ENCODE data around the gene NEGR1.

The NEGR1 gene

DNA sequence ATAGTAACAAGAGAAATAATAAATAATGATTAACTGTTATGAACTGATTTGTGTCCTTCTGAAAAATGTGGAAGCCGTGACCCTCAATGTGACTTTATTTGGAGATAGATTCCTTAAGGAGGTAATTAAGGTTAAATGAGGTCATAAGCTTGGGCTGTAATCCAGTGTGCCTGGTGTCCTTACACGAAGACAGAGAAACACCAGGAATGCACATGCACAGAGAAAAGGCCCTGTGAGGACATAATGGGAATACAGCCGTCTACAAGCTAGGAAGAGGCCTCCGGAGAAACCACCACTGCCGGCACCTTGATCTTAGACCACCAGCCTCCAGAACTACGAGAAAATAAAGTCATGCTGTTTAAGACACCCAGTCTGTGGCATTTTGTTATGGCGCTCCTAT lies 215.9 kb downstream of the NEGR1 start:
- TF ChIP-seq, protein P1, sequence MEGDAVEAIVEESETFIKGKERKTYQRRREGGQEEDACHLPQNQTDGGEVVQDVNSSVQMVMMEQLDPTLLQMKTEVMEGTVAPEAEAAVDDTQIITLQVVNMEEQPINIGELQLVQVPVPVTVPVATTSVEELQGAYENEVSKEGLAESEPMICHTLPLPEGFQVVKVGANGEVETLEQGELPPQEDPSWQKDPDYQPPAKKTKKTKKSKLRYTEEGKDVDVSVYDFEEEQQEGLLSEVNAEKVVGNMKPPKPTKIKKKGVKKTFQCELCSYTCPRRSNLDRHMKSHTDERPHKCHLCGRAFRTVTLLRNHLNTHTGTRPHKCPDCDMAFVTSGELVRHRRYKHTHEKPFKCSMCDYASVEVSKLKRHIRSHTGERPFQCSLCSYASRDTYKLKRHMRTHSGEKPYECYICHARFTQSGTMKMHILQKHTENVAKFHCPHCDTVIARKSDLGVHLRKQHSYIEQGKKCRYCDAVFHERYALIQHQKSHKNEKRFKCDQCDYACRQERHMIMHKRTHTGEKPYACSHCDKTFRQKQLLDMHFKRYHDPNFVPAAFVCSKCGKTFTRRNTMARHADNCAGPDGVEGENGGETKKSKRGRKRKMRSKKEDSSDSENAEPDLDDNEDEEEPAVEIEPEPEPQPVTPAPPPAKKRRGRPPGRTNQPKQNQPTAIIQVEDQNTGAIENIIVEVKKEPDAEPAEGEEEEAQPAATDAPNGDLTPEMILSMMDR (IDR thresholded peaks at IDR 0.05; ENCODE audit: low read depth, low read length), result no peak
- no peak for DNase-seq (ENCODE audit: extremely low read depth, low read depth)

DNA sequence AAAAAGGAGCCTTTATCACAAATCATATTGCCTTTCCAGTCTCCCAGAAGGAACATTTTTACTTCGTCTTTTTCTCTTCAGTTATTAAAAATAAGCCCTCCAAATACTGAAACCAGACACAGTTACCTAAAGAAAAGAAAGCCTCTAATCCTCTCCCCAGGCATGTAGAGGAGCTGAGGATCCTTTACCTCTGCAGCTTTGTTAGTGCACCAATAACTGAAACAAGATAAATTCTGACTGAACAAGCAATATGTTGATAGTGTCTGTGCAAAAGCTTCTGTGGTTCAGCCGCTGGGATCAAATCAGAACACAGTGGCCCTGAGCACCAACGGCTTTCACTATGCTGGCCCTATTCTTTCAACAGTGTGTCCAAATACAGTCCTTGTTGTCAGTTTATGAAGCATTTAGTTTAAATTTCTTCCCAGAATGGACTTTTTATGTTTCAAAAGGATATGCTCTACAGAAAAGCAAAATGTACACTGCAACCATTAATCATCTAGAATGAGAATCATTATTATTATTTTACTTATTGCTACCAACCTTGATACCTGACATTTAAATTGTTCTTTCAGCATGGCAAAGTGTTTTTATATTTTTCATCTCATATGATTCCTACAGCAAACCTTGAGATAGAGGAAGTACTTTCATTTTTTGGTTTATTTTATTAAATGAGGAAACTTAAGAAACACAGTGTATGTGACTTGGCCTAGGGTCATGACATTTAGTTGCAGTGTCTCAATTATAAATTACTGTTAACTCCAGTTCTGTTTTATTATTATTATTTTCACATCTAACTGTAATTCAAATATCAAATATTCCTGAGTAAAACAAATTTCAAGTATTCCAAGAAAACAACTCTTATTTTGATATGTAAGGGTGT lies 217.9 kb downstream of the NEGR1 start:
- DNase-seq (ENCODE audit: extremely low read depth, low read depth), result no peak
- TF ChIP-seq, protein P1 (IDR thresholded peaks at IDR 0.05; ENCODE audit: low read depth, low read length), result no peak

- DNase-seq (ENCODE audit: extremely low read depth, low read depth), result no peak
- TF ChIP-seq, protein P1 (IDR thresholded peaks at IDR 0.05; ENCODE audit: low read depth, low read length), result no peak
These were observed 218.8 kb downstream of the NEGR1 start for GRCh38 chr1:72063364-72064044.

GRCh38 chr1:72062584-72062983 lies 219.8 kb downstream of the NEGR1 start:
- TF ChIP-seq, protein P1 (IDR thresholded peaks at IDR 0.05; ENCODE audit: low read depth, low read length), result no peak
- DNase-seq (ENCODE audit: extremely low read depth, low read depth), result no peak

- TF ChIP-seq, protein P1 (IDR thresholded peaks at IDR 0.05; ENCODE audit: low read depth, low read length), result no peak
- no peak for DNase-seq (ENCODE audit: extremely low read depth, low read depth)
These were observed 221.7 kb downstream of the NEGR1 start for GRCh38 chr1:72060466-72061245.

GRCh38 chr1:72056516-72056915 lies 225.8 kb downstream of the NEGR1 start:
- DNase-seq (ENCODE audit: extremely low read depth, low read depth), result no peak
- TF ChIP-seq, protein P1 (IDR thresholded peaks at IDR 0.05; ENCODE audit: low read depth, low read length), result no peak
